B cell (primary cell): ENCODE measurements around the gene ESPNL. TPM values are rescaled to one million over a fixed set of nuclear protein-coding genes. Genes with fewer than 3 reads are reported as not detected.

ENCODE experiments used
- ATAC-seq: fragments of 200-7000 bp; cut with Tn5 transposase; one replicate; pipeline ENCODE4 v1.10.0; 2021; ENCODE audit warnings: low read depth, mild to moderate bottlenecking, moderate number of reproducible peaks, moderate library complexity
- CTCF ChIA-PET: fragments of 350-600 bp; sonication (Branson Sonifier 250); formaldehyde crosslinking; loops from one replicate; lab custom pipeline; 2021; ENCODE audit warnings: antibody characterized with exemption, inconsistent platforms; lab: Charles Lee
- POLR2A ChIA-PET: fragments of 350-600 bp; sonication (Branson Sonifier 250); formaldehyde crosslinking; loops from one replicate; lab custom pipeline; 2021; ENCODE audit warnings: antibody characterized with exemption; lab: Charles Lee
- DNase-seq: peaks from one replicate; pipeline ENCODE4 v3.0.0; 2013
- H2AFZ ChIP-seq: 2 replicates; pipeline ENCODE4 v1.6.1; 2012; ENCODE audit warnings: mild to moderate bottlenecking, low read depth, low read length; ENCODE audit not compliant: insufficient read depth, poor library complexity, severe bottlenecking
- H3K27ac ChIP-seq, 2 donors: 1 replicate in 1 of 2; 2 replicates in 1 of 2; pipeline ENCODE4 v1.5.1; 2012 to 2013; ENCODE audit warnings: low read length in 2 of 2, mild to moderate bottlenecking in 2 of 2, moderate library complexity in 1 of 2
- H3K27me3 ChIP-seq, 4 experiments: fragments of 200-600 bp in 1 of 4; sonication (generic) in 1 of 4; replicated peaks in 1 of 4; 1 replicate in 2 of 4; 2 replicates in 2 of 4; pipeline versions ENCODE4 v1.6.1 to v1.7.0; 2013 to 2016; ENCODE audit warnings: low read length in 3 of 4, mild to moderate bottlenecking in 2 of 4, mixed read lengths in 1 of 4, moderate library complexity in 1 of 4; ENCODE audit not compliant: insufficient read depth in 4 of 4, control insufficient read depth in 3 of 4; ENCODE audit errors: control extremely low read depth in 1 of 4
- H3K36me3 ChIP-seq, 2 experiments: replicated peaks in 1 of 2; 1 replicate in 1 of 2; 2 replicates in 1 of 2; pipeline versions ENCODE4 v1.6.1 to v1.7.1; 2013; ENCODE audit warnings: low read length in 1 of 2; ENCODE audit not compliant: insufficient read depth in 2 of 2, control insufficient read depth in 1 of 2; ENCODE audit errors: control extremely low read depth in 1 of 2, extremely low read depth in 1 of 2
- H3K4me1 ChIP-seq, 2 donors: fragments of 200-600 bp in 1 of 2; sonication (generic) in 1 of 2; 1 replicate in 1 of 2; 2 replicates in 1 of 2; pipeline versions ENCODE4 v1.5.1 to v1.6.1; 2013 to 2017; ENCODE audit warnings: low read length in 2 of 2; ENCODE audit not compliant: control insufficient read depth in 2 of 2, insufficient read depth in 2 of 2
- H3K4me2 ChIP-seq: replicated peaks from 2 replicates; pipeline ENCODE3; 2012; ENCODE audit warnings: mild to moderate bottlenecking, low read depth, low read length; ENCODE audit not compliant: poor library complexity, severe bottlenecking
- H3K4me3 ChIP-seq, 5 experiments: fragments of 200-600 bp in 1 of 5; sonication (generic) in 1 of 5; 1 replicate in 3 of 5; 2 replicates in 2 of 5; pipeline versions ENCODE4 v1.5.1 to v1.7.0; 2011 to 2016; ENCODE audit warnings: low read length in 4 of 5, mild to moderate bottlenecking in 4 of 5, low read depth in 2 of 5, control low read depth in 1 of 5, moderate library complexity in 1 of 5; ENCODE audit not compliant: insufficient read depth in 1 of 5; ENCODE audit errors: control extremely low read depth in 1 of 5, extremely low read depth in 1 of 5
- H3K79me2 ChIP-seq: fragments of 200-600 bp; sonication (generic); one replicate; pipeline ENCODE4 v1.6.0; 2016; ENCODE audit warnings: low read length; ENCODE audit not compliant: control insufficient read depth, insufficient read depth
- H3K9ac ChIP-seq: fragments of 200-600 bp; sonication (generic); 2 replicates; pipeline ENCODE4 v1.6.1; 2017; ENCODE audit warnings: mild to moderate bottlenecking, low read length, moderate library complexity
- H3K9me3 ChIP-seq, 3 donors: one replicate each; pipeline versions ENCODE4 v1.6.1 to v1.7.1; 2013; ENCODE audit warnings: low read length in 2 of 3; ENCODE audit not compliant: control insufficient read depth in 2 of 3, insufficient read depth in 1 of 3; ENCODE audit errors: control extremely low read depth in 1 of 3
- H4K20me1 ChIP-seq: 2 replicates; pipeline ENCODE4 v1.6.0; 2012; ENCODE audit warnings: mild to moderate bottlenecking, low read length; ENCODE audit not compliant: insufficient read depth, control insufficient read depth, poor library complexity, severe bottlenecking
- H3K27ac Mint-ChIP-seq: one replicate; pipeline ENCODE4 v1.8.0; 2021; ENCODE audit warnings: mixed read lengths
- H3K27me3 Mint-ChIP-seq: one replicate; pipeline ENCODE4 v1.8.0; 2021; ENCODE audit warnings: mixed read lengths
- H3K4me1 Mint-ChIP-seq: one replicate; pipeline ENCODE4 v1.8.0; 2021; ENCODE audit warnings: mixed read lengths
- H3K4me3 Mint-ChIP-seq: one replicate; pipeline ENCODE4 v1.8.0; 2021; ENCODE audit warnings: mixed read lengths
- H3K9me3 Mint-ChIP-seq: one replicate; pipeline ENCODE4 v1.8.0; 2022; ENCODE audit warnings: mixed read lengths; ENCODE audit not compliant: insufficient read depth
- CTCF ChIP-seq: fragments of 200-600 bp; IDR thresholded peaks from one replicate; pipeline ENCODE4 v1.8.0; 2022; ENCODE audit warnings: antibody characterized with exemption, mild to moderate bottlenecking
- EZH2 ChIP-seq: IDR thresholded peaks from 2 replicates; pipeline ENCODE4 v1.6.1; 2012; ENCODE audit warnings: borderline replicate concordance, low read depth, mild to moderate bottlenecking, moderate library complexity, low read length; ENCODE audit not compliant: insufficient read depth, poor library complexity, severe bottlenecking
- WGBS: methylation state at CpG from one replicate; pipeline ENCODE4 v1.1.5; 2013; ENCODE audit warnings: missing lambda C conversion rate; ENCODE audit not compliant: insufficient coverage; 5-methylcytosine and 5-hydroxymethylcytosine counted together
- intact Hi-C: fragments of 100-400 bp; cut with micrococcal nuclease; formaldehyde crosslinking; loops from one replicate; pipeline ENCODE4 v1.10.0; 2022
- polyA plus RNA-seq: library from polyadenylated mRNA; depleted of rRNA; stranded (reverse); fragments of >200 nt; gene quantifications from 2 replicates; pipeline ENCODE4 v1.2.3, GENCODE V29; 2012
- total RNA-seq, 2 donors: library from RNA; stranded (reverse); fragments of 120-200 nt in 1 of 2; gene quantifications; 1 replicate in 1 of 2; 2 replicates in 1 of 2; pipeline versions ENCODE4 v1.2.3 to v1.2.4, GENCODE V29; 2013 to 2022

ESPNL gene
- total and polyA plus RNA-seq, 2 donors (not counting 1 experiment from before 2014, with no cell fraction given) = 1.6 to 2.5 TPM

GRCh38 chr2:238097201-238097987, 2.7 kb upstream of the ESPNL start:
- Histone ChIP-seq H3K79me2 (no peaks in the 10 kb centered on the region), H4K20me1 (no peaks in the 10 kb centered on the region), H3K9me3 (no peaks in the 10 kb centered on the region), H2AFZ (no peak overlapping the region), H3K36me3 (no peaks in the 10 kb centered on the region), H3K4me2 (no peak overlapping the region), H3K27me3 (no peaks in the 10 kb centered on the region), H3K4me1 (peaks cover 15 to 22% of the 10 kb centered on the region in 2 donors), H3K4me3 (no peak overlapping the region), H3K9ac (no peak overlapping the region), H3K27ac (no peak overlapping the region)
- no peak for DNase-seq
- no peak for ATAC-seq
- CTCF ChIA-PET = no interaction called here
- no peaks in the 10 kb centered on the region for H3K27me3 Mint-ChIP-seq
- H3K4me1 Mint-ChIP-seq = peaks cover 18% of the 10 kb centered on the region
- no peaks in the 10 kb centered on the region for H3K9me3 Mint-ChIP-seq
- no peak for TF ChIP-seq CTCF
- no peak for TF ChIP-seq EZH2
- POLR2A ChIA-PET = interaction anchor here (1.4 kb wide), 1 partner anchor 12 kb away, joined by 4 read pairs; no protein-coding TSS in a partner anchor
- no peak overlapping the region for H3K4me3 Mint-ChIP-seq
- H3K27ac Mint-ChIP-seq = no peak overlapping the region
- intact Hi-C loops = no loop called here
- 94% methylated on average over 19 of the region's 19 CpGs for WGBS
